Chondrocyte (in vitro differentiated cells): ENCODE data around the gene PRXL2B. TPM values are rescaled to one million over a fixed set of nuclear protein-coding genes. Genes with fewer than 3 reads are reported as not detected.

Experiments used
- DNase-seq: peaks from one replicate; pipeline ENCODE4 v3.0.0; 2021; ENCODE audit warnings: mixed read lengths, low spot score
- H3K27ac Mint-ChIP-seq: one replicate; pipeline ENCODE4 v1.8.0; 2021; ENCODE audit warnings: mild to moderate bottlenecking, moderate library complexity, mixed read lengths; ENCODE audit not compliant: unreplicated experiment
- H3K27me3 Mint-ChIP-seq: 2 replicates; pipeline ENCODE4 v1.8.0; 2021; ENCODE audit warnings: low read depth, mixed read lengths
- H3K36me3 Mint-ChIP-seq: 2 replicates; pipeline ENCODE4 v1.8.0; 2021; ENCODE audit warnings: low read depth, mixed read lengths
- H3K4me1 Mint-ChIP-seq: 2 replicates; pipeline ENCODE4 v1.8.0; 2021; ENCODE audit warnings: low read depth, mild to moderate bottlenecking, mixed read lengths
- H3K4me3 Mint-ChIP-seq: one replicate; pipeline ENCODE4 v1.8.0; 2021; ENCODE audit warnings: mild to moderate bottlenecking, moderate library complexity, mixed read lengths; ENCODE audit not compliant: unreplicated experiment
- H3K9me3 Mint-ChIP-seq: 2 replicates; pipeline ENCODE4 v1.8.0; 2021; ENCODE audit warnings: low read depth, mixed read lengths
- CTCF ChIP-seq: fragments of 200-600 bp; sonication (generic); IDR thresholded peaks from 2 replicates; pipeline ENCODE4 v1.5.0; 2021; ENCODE audit warnings: antibody characterized with exemption, mild to moderate bottlenecking, moderate library complexity
- total RNA-seq: library from RNA; stranded (reverse); gene quantifications from 3 replicates; pipeline ENCODE4 v1.2.1, GENCODE V29; 2021

PRXL2B gene
- total RNA-seq, 1 donor from 2014 or later, result 25.6 TPM

- H3K36me3 Mint-ChIP-seq, result no peaks in the 10 kb centered on the region
- H3K4me1 Mint-ChIP-seq, result peaks cover 12% of the 10 kb centered on the region
- no peaks in the 10 kb centered on the region for H3K27me3 Mint-ChIP-seq
- peak; percentile 69 for TF ChIP-seq CTCF
- no peak for DNase-seq
- H3K9me3 Mint-ChIP-seq, result no peaks in the 10 kb centered on the region
- H3K27ac Mint-ChIP-seq, result no peak overlapping the region
- no peak overlapping the region for H3K4me3 Mint-ChIP-seq
These were observed 31.8 kb upstream of the PRXL2B start for GRCh38 chr1:2554621-2555387.

GRCh38 chr1:2555634-2556276 is 30.8 kb upstream of the PRXL2B start:
- TF ChIP-seq CTCF, result no peak
- H3K27ac Mint-ChIP-seq, result no peak overlapping the region
- H3K4me1 Mint-ChIP-seq, result peaks cover 12% of the 10 kb centered on the region
- H3K9me3 Mint-ChIP-seq, result no peaks in the 10 kb centered on the region
- no peaks in the 10 kb centered on the region for H3K36me3 Mint-ChIP-seq
- peak overlapping the region; percentile 65 for H3K4me3 Mint-ChIP-seq
- no peak for DNase-seq
- H3K27me3 Mint-ChIP-seq, result no peaks in the 10 kb centered on the region

GRCh38 chr1:2556277-2556677 is 30.3 kb upstream of the PRXL2B start, which contains the start of gene TNFRSF14:
TSS of gene TNFRSF14 (plus strand) at chr1:2556371. CDS start at chr1:2556665, 294 bp downstream.
- Mint-ChIP-seq H3K9me3 (no peaks in the 10 kb centered on the region), H3K27me3 (no peaks in the 10 kb centered on the region), H3K4me1 (peaks cover 12% of the 10 kb centered on the region), H3K36me3 (no peaks in the 10 kb centered on the region), H3K27ac (peak within 1 kb of the TSS; percentile 6), H3K4me3 (peak within 1 kb of the TSS; percentile 65)
- DNase-seq, result no peak
- TF ChIP-seq CTCF, result peak; percentile 35

GRCh38 chr1:2556678-2557481 is 29.7 kb upstream of the PRXL2B start:
- TF ChIP-seq CTCF, result no peak
- Mint-ChIP-seq H3K9me3 (no peaks in the 10 kb centered on the region), H3K4me3 (peak overlapping the region; percentile 65), H3K36me3 (no peaks in the 10 kb centered on the region), H3K27me3 (no peaks in the 10 kb centered on the region), H3K4me1 (peaks cover 12% of the 10 kb centered on the region), H3K27ac (peak overlapping the region; percentile 6)
- no peak for DNase-seq
